PC-3 (cell line): ENCODE data around the gene DSG2.

ENCODE experiments used
- CTCF ChIP-seq: fragments of 300-600 bp; sonication (generic); conservative IDR thresholded peaks from 2 replicates; pipeline ENCODE4 v1.5.1; 2017; ENCODE audit warnings: antibody characterized with exemption, low read depth, mild to moderate bottlenecking, low read length
- EZH2phosphoT487 ChIP-seq: fragments of 300-600 bp; sonication (generic); IDR thresholded peaks from 2 replicates; pipeline ENCODE4 v1.6.1; 2018; ENCODE audit warnings: mild to moderate bottlenecking, antibody characterized with exemption, low read length, borderline replicate concordance

- TF ChIP-seq CTCF (no peak), EZH2phosphoT487 (no peak)
Observed at GRCh38 chr18:31546476-31546875, 48.5 kb downstream of the DSG2 start.
